ENCODE data around the gene NTN3.

DNA sequence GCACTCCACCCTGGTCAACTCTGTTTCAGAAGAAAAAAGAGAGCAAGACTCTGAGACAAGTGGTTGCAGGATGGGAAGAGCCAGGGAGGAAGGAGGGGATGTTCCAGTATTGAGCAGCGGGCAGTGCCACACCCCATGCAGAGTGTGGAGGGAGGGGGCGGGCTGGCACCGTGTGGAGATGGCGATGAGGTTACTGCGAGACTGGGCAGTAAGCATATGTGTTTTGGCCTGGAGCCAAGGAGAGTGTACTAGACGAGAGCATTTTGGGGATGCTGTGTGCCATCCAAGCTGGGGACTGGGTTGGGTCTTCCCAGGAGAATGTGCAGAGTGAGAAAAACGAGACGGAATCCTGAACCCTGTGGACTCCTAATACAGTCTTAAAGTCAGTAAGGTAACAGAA is 7.2 kb downstream of the NTN3 start:
- TF ChIP-seq, protein P1, sequence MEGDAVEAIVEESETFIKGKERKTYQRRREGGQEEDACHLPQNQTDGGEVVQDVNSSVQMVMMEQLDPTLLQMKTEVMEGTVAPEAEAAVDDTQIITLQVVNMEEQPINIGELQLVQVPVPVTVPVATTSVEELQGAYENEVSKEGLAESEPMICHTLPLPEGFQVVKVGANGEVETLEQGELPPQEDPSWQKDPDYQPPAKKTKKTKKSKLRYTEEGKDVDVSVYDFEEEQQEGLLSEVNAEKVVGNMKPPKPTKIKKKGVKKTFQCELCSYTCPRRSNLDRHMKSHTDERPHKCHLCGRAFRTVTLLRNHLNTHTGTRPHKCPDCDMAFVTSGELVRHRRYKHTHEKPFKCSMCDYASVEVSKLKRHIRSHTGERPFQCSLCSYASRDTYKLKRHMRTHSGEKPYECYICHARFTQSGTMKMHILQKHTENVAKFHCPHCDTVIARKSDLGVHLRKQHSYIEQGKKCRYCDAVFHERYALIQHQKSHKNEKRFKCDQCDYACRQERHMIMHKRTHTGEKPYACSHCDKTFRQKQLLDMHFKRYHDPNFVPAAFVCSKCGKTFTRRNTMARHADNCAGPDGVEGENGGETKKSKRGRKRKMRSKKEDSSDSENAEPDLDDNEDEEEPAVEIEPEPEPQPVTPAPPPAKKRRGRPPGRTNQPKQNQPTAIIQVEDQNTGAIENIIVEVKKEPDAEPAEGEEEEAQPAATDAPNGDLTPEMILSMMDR (IDR thresholded peaks at IDR 0.05; ENCODE audit: low read length): no peak
- TF ChIP-seq EZH2phosphoT487 (IDR thresholded peaks at IDR 0.05; ENCODE audit: low read length): no peak
- no peak for TF ChIP-seq EZH2 (optimal IDR thresholded peaks at IDR 0.05; ENCODE audit: low read depth, low read length)

Measured in MM.1S (cell line).